GM19463 (cell line): ENCODE measurements around the gene SLC22A23.
A peak's percentile ranks its signal among the peaks of the same experiment; 100 is the strongest.

Experiments
- ATAC-seq: cut with Tn5 transposase; IDR thresholded peaks from one replicate; pipeline ENCODE4 v1.9.1; 2021; ENCODE audit warnings: mild to moderate bottlenecking, moderate library complexity; ENCODE audit not compliant: unreplicated experiment

SLC22A23 gene

DNA sequence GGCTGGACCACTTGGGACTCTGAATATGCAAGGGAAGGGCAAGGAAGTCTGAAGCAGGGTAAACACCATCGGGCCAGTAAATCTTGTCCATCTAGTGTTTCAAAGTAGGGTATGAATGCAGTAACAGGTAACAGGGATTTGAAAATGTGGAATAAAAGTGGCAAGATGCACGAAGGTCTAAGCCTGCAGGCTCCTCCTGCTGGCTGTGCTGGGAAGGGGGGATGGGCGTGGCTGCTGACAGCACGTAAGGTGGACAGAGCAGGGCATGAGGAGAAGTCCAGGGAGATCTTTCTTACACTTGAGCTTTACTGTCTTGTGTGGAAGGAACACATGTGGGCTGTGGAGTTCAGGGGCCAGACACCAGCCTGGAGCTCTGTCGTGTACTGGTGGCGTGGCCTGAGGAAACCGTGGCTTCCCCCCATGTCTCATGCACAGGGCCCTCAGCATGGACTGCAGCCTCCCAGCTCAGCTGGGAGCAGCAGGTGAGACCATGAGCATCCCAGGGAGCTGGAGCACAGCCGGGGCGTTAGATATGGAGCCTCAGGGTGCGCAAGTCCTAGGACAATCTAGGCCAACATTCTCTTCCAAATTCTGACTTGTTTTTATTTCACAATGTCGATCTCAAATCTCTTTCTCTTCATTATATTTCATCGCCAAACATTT is 84.5 kb downstream of the SLC22A23 start:
- ATAC-seq = no peak

GRCh38 chr6:3371222-3371949 is 85.5 kb downstream of the SLC22A23 start:
- no peak for ATAC-seq

DNA sequence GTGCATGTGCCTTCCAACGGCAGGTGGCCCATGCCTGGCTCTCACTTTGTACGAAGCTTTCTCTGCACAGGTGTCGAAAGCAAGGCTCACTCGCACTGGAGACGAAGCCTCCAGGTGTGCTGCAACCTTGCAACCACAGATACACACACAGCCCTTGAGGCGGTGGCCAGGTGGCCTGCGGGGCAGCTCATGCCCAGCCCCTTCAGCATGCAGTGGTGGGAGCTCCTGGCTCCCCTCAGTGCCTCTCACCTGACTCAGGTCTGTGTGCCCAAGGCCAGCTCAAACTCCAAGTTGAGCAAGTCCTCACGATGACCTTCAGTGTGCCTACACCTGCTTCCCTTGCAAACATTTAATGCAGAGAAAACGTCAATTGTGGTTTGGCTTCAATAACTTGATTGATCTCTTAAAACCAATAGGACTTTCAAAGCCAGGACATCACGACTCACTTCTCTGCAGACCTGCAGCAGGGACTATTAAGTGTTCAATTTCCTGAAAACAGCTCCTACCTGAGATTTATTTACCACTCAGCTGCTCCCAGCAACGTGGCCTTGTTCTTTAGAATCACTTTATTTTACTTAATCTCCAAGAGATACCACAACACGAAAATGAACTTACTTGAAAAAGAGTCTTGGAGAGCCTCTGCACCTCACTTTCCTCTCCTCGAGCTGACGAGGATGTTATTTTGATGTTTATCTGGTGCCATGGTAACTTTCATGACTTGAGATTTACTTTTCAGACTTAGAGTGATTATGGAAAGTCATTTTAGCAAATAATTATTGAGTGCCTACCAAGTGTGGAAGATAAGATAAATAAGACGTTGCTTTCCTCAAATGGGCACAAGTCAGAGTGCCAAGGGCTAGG is 86.3 kb downstream of the SLC22A23 start:
- ATAC-seq = no peak

GRCh38 chr6:3369985-3370360 is 86.9 kb downstream of the SLC22A23 start:
- ATAC-seq = no peak

DNA sequence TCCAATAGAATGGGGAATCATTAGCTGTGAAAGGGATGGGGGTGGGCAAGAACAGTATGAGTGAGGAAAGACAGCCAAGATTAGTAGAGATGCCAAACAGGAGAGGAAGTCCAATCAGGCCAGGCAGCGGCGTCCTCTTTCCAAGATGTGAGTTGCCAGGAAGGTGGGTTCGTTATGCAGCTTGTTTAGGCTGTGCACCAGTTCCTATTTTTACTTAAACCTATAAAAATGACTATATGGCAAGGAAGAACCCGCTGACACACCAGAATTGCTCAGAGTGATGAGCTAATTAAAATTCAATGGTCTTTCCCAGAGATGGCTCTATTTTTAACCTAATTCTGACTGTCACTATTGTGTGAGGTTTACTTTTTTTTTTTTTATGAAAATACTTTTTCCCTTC is 88.2 kb downstream of the SLC22A23 start:
- no peak for ATAC-seq

- ATAC-seq = no peak
Observed at GRCh38 chr6:3367630-3368029, 89.2 kb downstream of the SLC22A23 start.

DNA sequence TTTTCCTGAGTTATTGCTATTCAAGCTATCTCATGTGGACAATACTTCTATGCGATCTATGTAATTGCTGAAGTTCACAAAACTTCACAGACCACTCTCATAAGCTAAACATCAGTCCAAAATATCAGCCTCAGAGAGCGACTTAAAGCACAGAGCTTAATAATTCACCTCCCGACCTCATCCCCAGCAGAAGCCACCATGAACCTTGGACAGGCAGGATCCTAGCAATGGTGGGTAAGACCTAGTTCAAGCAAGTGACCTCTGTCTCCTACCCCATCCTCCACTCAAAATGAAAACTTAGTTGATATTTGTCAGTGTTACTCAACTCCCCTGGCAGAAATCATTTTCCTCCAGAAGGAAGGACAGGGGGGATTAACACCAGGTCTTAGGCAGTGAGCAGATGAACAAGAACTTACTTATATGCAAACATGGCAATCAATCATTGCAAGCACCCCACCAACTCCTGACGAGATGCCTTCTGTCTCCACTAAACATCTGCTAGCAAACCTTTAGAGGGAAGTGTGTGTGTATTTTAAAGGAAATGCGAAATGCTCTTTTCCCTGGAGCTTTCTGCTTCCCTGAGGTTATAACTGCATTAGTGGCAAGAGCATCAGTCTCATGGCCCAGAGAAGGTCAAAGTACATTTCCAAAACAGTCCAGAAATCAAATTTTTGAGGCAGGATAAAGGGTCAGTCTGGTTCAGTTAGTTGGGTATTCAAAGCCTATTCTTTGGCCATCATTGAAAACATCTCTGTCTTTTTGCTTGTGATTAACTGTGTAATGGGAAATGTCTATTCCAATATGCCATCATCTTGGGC is 90.0 kb downstream of the SLC22A23 start:
- ATAC-seq = no peak

GRCh38 chr6:3364391-3364790 is 92.5 kb downstream of the SLC22A23 start:
- no peak for ATAC-seq

GRCh38 chr6:3363296-3364025 is 93.4 kb downstream of the SLC22A23 start:
- no peak for ATAC-seq

- no peak for ATAC-seq
Observed at GRCh38 chr6:3361312-3362037, 95.4 kb downstream of the SLC22A23 start.

GRCh38 chr6:3360727-3361045 is 96.2 kb downstream of the SLC22A23 start:
- ATAC-seq = no peak

GRCh38 chr6:3359973-3360726 is 96.7 kb downstream of the SLC22A23 start:
- ATAC-seq = no peak

GRCh38 chr6:3359101-3359752 is 97.6 kb downstream of the SLC22A23 start:
- no peak for ATAC-seq

DNA sequence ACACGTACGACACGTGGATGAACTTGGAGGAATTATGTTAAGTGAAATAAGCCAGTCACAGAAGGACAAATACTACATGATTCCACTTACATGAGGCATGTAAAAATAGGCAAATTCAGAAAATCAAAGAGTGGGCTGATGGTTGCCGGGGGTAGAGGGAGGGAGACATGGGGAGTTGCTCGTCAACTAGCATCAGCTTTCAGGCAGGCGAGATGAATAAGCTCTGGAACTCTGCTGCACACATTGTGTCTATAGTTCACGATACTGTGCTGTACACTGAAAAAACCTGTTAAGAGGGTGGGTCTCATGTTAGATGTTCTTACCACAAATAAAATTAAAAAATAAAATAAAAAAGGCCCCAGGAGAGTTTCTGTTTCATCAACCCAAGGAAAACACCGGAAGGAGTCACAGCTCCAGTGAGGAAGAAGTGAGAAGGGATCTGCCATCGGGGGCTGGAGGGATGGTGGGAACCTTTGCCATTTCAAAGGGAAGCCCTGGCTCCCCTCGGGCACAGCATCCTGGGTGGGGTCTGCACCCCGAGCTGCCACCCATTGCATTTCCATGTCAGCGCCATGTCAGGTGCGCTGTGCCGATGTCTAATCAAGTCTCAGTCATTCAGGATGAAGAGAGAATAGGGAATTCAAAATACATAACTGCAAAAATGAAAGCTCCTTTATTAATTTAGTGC is 98.3 kb downstream of the SLC22A23 start:
- no peak for ATAC-seq

GRCh38 chr6:3357678-3358077 is 99.2 kb downstream of the SLC22A23 start:
- ATAC-seq = no peak

DNA sequence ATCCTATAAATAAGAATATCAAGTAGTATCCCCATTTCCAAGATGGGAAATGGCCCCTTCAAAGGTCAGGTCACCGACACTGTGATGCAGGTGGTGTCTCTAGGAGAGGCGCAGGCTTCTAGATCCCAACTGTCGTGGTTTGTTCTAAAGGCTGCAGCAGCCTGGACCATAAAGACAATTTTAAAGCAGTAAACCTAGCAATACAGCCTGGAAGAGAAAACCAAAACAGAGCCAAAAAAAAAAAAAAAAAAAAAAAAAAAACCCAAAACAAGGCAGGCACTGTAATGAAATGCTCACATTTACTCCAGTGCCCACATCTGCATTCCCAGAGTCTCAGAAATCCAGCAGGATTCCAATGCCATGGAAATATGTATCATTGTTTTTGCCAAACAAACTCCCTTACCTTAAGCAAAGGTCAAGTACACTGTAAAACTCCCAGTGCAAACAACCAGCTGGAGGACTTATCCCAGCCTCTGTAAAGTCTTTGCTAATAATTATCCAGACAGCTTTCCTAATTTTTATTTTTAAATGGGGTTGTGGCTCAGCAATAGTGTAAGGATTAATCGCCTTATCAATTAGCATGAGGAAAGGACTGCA is 99.9 kb downstream of the SLC22A23 start:
- ATAC-seq = no peak

- peak; percentile 99 for ATAC-seq
Observed at GRCh38 chr6:3356056-3356823, 100.6 kb downstream of the SLC22A23 start.
